Umbilical cord (tissue), 2 donors: ENCODE data around the gene MOSPD2. TPM values are rescaled to one million over a fixed set of nuclear protein-coding genes. Genes with fewer than 3 reads are reported as not detected.
A peak's percentile ranks its signal among the peaks of the same experiment; 100 is the strongest.

Experiments
- DNase-seq: peaks from one replicate; pipeline ENCODE4 v3.0.0-alpha.2; 2015; ENCODE audit warnings: low spot score
- total RNA-seq: library from RNA; depleted of rRNA; stranded (reverse); fragments of >200 nt; gene quantifications from one replicate; pipeline ENCODE4 v1.2.3, GENCODE V29; 2014; ENCODE audit warnings: low replicate concordance; ENCODE audit not compliant: insufficient read depth

The MOSPD2 gene
- 77.8 TPM for total RNA-seq

GRCh38 chrX:14872851-14873675, at the start of gene MOSPD2, which contains the start of gene FANCB:
MOSPD2 (plus strand) TSS chrX:14873421; CDS start chrX:14873529, 108 bp downstream.
FANCB (minus strand) TSS chrX:14873069; CDS start chrX:14865510, 7,559 bp downstream.
- DNase-seq, result peak; percentile 97

GRCh38 chrX:14825851-14826250, 47.4 kb upstream of the MOSPD2 start:
- peak; percentile 88 for DNase-seq

GRCh38 chrX:14826319-14826718, 46.9 kb upstream of the MOSPD2 start:
- DNase-seq, result no peak

GRCh38 chrX:14829643-14830042, 43.6 kb upstream of the MOSPD2 start:
- DNase-seq, result no peak

GRCh38 chrX:14832151-14832550, 41.1 kb upstream of the MOSPD2 start:
- no peak for DNase-seq

GRCh38 chrX:14832586-14832985, 40.6 kb upstream of the MOSPD2 start:
- DNase-seq, result no peak

- DNase-seq, result no peak
These were observed 36.1 kb upstream of the MOSPD2 start for GRCh38 chrX:14837155-14837554.

GRCh38 chrX:14843666-14844065, 29.6 kb upstream of the MOSPD2 start:
- no peak for DNase-seq

- DNase-seq, result no peak
These were observed 21.7 kb upstream of the MOSPD2 start for GRCh38 chrX:14851526-14851925.

- peak; percentile 36 for DNase-seq
These were observed 8.6 kb upstream of the MOSPD2 start for GRCh38 chrX:14864631-14865030.

GRCh38 chrX:14865201-14865600, 8.0 kb upstream of the MOSPD2 start:
- no peak for DNase-seq

GRCh38 chrX:14871767-14872166, 1.5 kb upstream of the MOSPD2 start:
- no peak for DNase-seq

GRCh38 chrX:14872355-14872754, 866 bp upstream of the MOSPD2 start:
- no peak for DNase-seq

- DNase-seq, result no peak
These were observed 442 bp downstream of the MOSPD2 start for GRCh38 chrX:14873676-14874049.

GRCh38 chrX:14875624-14876023, 2.4 kb downstream of the MOSPD2 start:
- DNase-seq, result no peak

GRCh38 chrX:14883826-14884225, 10.6 kb downstream of the MOSPD2 start:
- no peak for DNase-seq

- DNase-seq, result no peak
These were observed 11.5 kb downstream of the MOSPD2 start for GRCh38 chrX:14884714-14885113.

GRCh38 chrX:14886252-14886651, 13.0 kb downstream of the MOSPD2 start:
- DNase-seq, result no peak

GRCh38 chrX:14896273-14896672, 23.1 kb downstream of the MOSPD2 start:
- no peak for DNase-seq

- no peak for DNase-seq
These were observed 23.8 kb downstream of the MOSPD2 start for GRCh38 chrX:14897042-14897441.

- DNase-seq, result peak; percentile 14
These were observed 26.4 kb downstream of the MOSPD2 start for GRCh38 chrX:14899607-14900006.

- DNase-seq, result no peak
These were observed 29.3 kb downstream of the MOSPD2 start for GRCh38 chrX:14902537-14902936.

- DNase-seq, result peak; percentile 42
These were observed 30.7 kb downstream of the MOSPD2 start for GRCh38 chrX:14903891-14904290.
